Keratinocyte (primary cell): ENCODE results near the gene SHISA2. TPM values are rescaled to one million over a fixed set of nuclear protein-coding genes. Genes with fewer than 3 reads are reported as not detected.
A peak's percentile ranks its signal among the peaks of the same experiment; 100 is the strongest.

Source experiments
- DNase-seq: peaks from one replicate; pipeline ENCODE4 v3.0.0-alpha.2; 2011; ENCODE audit warnings: low read depth, missing footprints, low spot score
- FAIRE-seq: peaks from 2 replicates; lab custom pipeline; 2011; peaks lifted over from hg19 to GRCh38; lab: Jason Lieb, UNC
- H2AFZ ChIP-seq: 2 replicates; pipeline ENCODE4 v1.6.0; 2012; ENCODE audit warnings: low read length, control low read depth, inconsistent platforms; ENCODE audit not compliant: control insufficient read depth
- H3K27ac ChIP-seq: 2 replicates; pipeline ENCODE4 v1.5.1; 2011; ENCODE audit warnings: low read length; ENCODE audit not compliant: control insufficient read depth, insufficient read depth
- H3K27me3 ChIP-seq: 3 replicates; pipeline ENCODE4 v1.6.0; 2011; ENCODE audit warnings: low read length; ENCODE audit not compliant: control insufficient read depth, insufficient read depth; ENCODE audit errors: extremely low read depth
- H3K36me3 ChIP-seq, 2 experiments: 2 replicates in 1 of 2; 3 replicates in 1 of 2; pipeline ENCODE4 v1.5.1; 2011; ENCODE audit warnings: low read length in 2 of 2, mild to moderate bottlenecking in 1 of 2; ENCODE audit not compliant: control insufficient read depth in 2 of 2, insufficient read depth in 2 of 2; ENCODE audit errors: extremely low read depth in 1 of 2
- H3K4me1 ChIP-seq: 3 replicates; pipeline ENCODE4 v1.5.1; 2011; ENCODE audit warnings: low read length; ENCODE audit not compliant: control insufficient read depth, insufficient read depth; ENCODE audit errors: extremely low read depth
- H3K4me2 ChIP-seq: 3 replicates; pipeline ENCODE4 v1.6.0; 2011; ENCODE audit warnings: low read depth, low read length; ENCODE audit not compliant: control insufficient read depth, insufficient read depth; ENCODE audit errors: extremely low read depth
- H3K4me3 ChIP-seq, 3 experiments: fragments of 200-600 bp in 1 of 3; sonication (generic) in 1 of 3; 2 replicates in 2 of 3; 3 replicates in 1 of 3; pipeline ENCODE4 v1.5.1; 2011 to 2016; ENCODE audit warnings: low read length in 3 of 3, mild to moderate bottlenecking in 3 of 3, control low read depth in 2 of 3, inconsistent platforms in 1 of 3, low read depth in 1 of 3, mixed read lengths in 1 of 3, mixed run types in 1 of 3, moderate library complexity in 1 of 3; ENCODE audit not compliant: control insufficient read depth in 2 of 3, insufficient read depth in 2 of 3; ENCODE audit errors: extremely low read depth in 1 of 3
- H3K79me2 ChIP-seq: 2 replicates; pipeline ENCODE4 v1.6.0; 2012; ENCODE audit warnings: low read length; ENCODE audit not compliant: control insufficient read depth, insufficient read depth
- H3K9ac ChIP-seq: 3 replicates; pipeline ENCODE4 v1.6.0; 2011; ENCODE audit warnings: low read length; ENCODE audit not compliant: control insufficient read depth, insufficient read depth; ENCODE audit errors: extremely low read depth
- H3K9me1 ChIP-seq: 3 replicates; pipeline ENCODE4 v1.6.0; 2011; ENCODE audit warnings: low read length; ENCODE audit not compliant: control insufficient read depth, insufficient read depth; ENCODE audit errors: extremely low read depth
- H3K9me3 ChIP-seq: 2 replicates; pipeline ENCODE4 v1.5.1; 2012; ENCODE audit warnings: low read depth, low read length; ENCODE audit not compliant: control insufficient read depth
- H4K20me1 ChIP-seq: 3 replicates; pipeline ENCODE4 v1.6.0; 2011; ENCODE audit warnings: low read length; ENCODE audit not compliant: control insufficient read depth, insufficient read depth; ENCODE audit errors: extremely low read depth
- CTCF ChIP-seq, 3 experiments: IDR thresholded peaks in 1 of 3; conservative IDR thresholded peaks in 1 of 3; optimal IDR thresholded peaks in 1 of 3; 2 replicates in 2 of 3; 3 replicates in 1 of 3; pipeline versions ENCODE3 to v1.5.1; 2011; ENCODE audit warnings: low read length in 3 of 3, mild to moderate bottlenecking in 3 of 3, moderate library complexity in 2 of 3, control low read depth in 1 of 3, inconsistent platforms in 1 of 3; ENCODE audit not compliant: insufficient read depth in 2 of 3; ENCODE audit errors: extremely low read depth in 1 of 3
- EZH2 ChIP-seq: IDR thresholded peaks from one replicate; pipeline ENCODE4 v1.6.1; 2012; ENCODE audit warnings: inconsistent platforms, mild to moderate bottlenecking, low read length, moderate library complexity
- dilution Hi-C: fragments of 300-500 bp; cut with MboI; formaldehyde crosslinking; loops from one replicate; pipeline ENCODE4 v1.7.0; 2020; ENCODE audit warnings: low sequenced_read_pairs; ENCODE audit not compliant: extremely low pct_ligation_motif_present
- polyA plus RNA-seq, 5 experiments: library from polyadenylated mRNA; depleted of rRNA in 3 of 5; stranded (reverse) in 3 of 5; stranded (forward) in 1 of 5; unstranded in 1 of 5; fragments of >200 nt; gene quantifications; 1 replicate in 1 of 5; 2 replicates in 3 of 5; 3 replicates in 1 of 5; pipeline versions ENCODE4 v1.2.1 to v1.2.3, GENCODE V29; 2011 to 2012; ENCODE audit warnings: missing spikeins in 2 of 5, low read depth in 1 of 5, low replicate concordance in 1 of 5

SHISA2 gene
- polyA plus RNA-seq, 1 donor (not counting 4 experiments of a cell fraction or from before 2014, with no cell fraction given) = 0.18 TPM

GRCh38 chr13:26012995-26013394 is 38.8 kb downstream of the SHISA2 start:
- Histone ChIP-seq H3K9ac (no peak overlapping the region), H2AFZ (no peak overlapping the region), H3K4me2 (no peak overlapping the region), H3K36me3 (no peaks in the 10 kb centered on the region), H3K4me1 (no peaks in the 10 kb centered on the region), H3K9me3 (no peaks in the 10 kb centered on the region), H3K27ac (no peak overlapping the region), H3K9me1 (no peaks in the 10 kb centered on the region), H4K20me1 (no peaks in the 10 kb centered on the region), H3K27me3 (peaks cover 3% of the 10 kb centered on the region), H3K79me2 (no peaks in the 10 kb centered on the region), H3K4me3 (no peak overlapping the region)
- DNase-seq (no peak), FAIRE-seq (no peak)
- dilution Hi-C loops = no loop called here
- TF ChIP-seq EZH2 (no peak), CTCF (optimal IDR thresholded peaks at IDR 0.05 in 1 of 3, IDR thresholded peaks at IDR 0.05 in 1 of 3, conservative IDR thresholded peaks at IDR 0.05 in 1 of 3; ENCODE audit: extremely low read depth in 1 of 3, insufficient read depth in 2 of 3, low read length in 3 of 3) (no peak)

GRCh38 chr13:26011996-26012821 is 39.6 kb downstream of the SHISA2 start:
- H3K79me2 ChIP-seq = no peaks in the 10 kb centered on the region
- H3K4me2 ChIP-seq = peak overlapping the region; percentile 27
- H3K9me3 ChIP-seq = no peaks in the 10 kb centered on the region
- no peak for FAIRE-seq
- no peak for DNase-seq
- no peaks in the 10 kb centered on the region for H3K4me1 ChIP-seq
- TF ChIP-seq CTCF (optimal IDR thresholded peaks at IDR 0.05 in 1 of 3, IDR thresholded peaks at IDR 0.05 in 1 of 3, conservative IDR thresholded peaks at IDR 0.05 in 1 of 3; ENCODE audit: extremely low read depth in 1 of 3, insufficient read depth in 2 of 3, low read length in 3 of 3) = no peak
- TF ChIP-seq EZH2 = no peak
- no peaks in the 10 kb centered on the region for H3K36me3 ChIP-seq
- H3K4me3 ChIP-seq = no peak overlapping the region
- no peak overlapping the region for H3K9ac ChIP-seq
- H3K27ac ChIP-seq = no peak overlapping the region
- no peaks in the 10 kb centered on the region for H3K9me1 ChIP-seq
- H3K27me3 ChIP-seq = peaks cover 3% of the 10 kb centered on the region
- peak overlapping the region; percentile 70 for H2AFZ ChIP-seq
- dilution Hi-C loops = no loop called here
- no peaks in the 10 kb centered on the region for H4K20me1 ChIP-seq
